Mucosa of descending colon (tissue), 3 donors: ENCODE results near the gene PKDCC. TPM values are rescaled to one million over a fixed set of nuclear protein-coding genes. Genes with fewer than 3 reads are reported as not detected.

Experiments used
- ATAC-seq: fragments of 200-7000 bp; cut with Tn5 transposase; one replicate; pipeline ENCODE4 v1.9.1; 2020; ENCODE audit warnings: mild to moderate bottlenecking, moderate library complexity
- DNase-seq, 3 donors: peaks; one replicate each; pipeline ENCODE4 v3.0.0-alpha.2; 2020
- H3K36me3 ChIP-seq: fragments of 200-600 bp; one replicate; pipeline ENCODE4 v1.8.0; 2021; ENCODE audit warnings: low read depth, mild to moderate bottlenecking
- H3K4me1 ChIP-seq: fragments of 200-600 bp; one replicate; pipeline ENCODE4 v1.8.0; 2021; ENCODE audit warnings: low read depth, mild to moderate bottlenecking
- H3K4me3 ChIP-seq: fragments of 200-600 bp; one replicate; pipeline ENCODE4 v1.8.0; 2021; ENCODE audit warnings: mild to moderate bottlenecking
- H3K9me3 ChIP-seq: fragments of 200-600 bp; one replicate; pipeline ENCODE4 v1.8.0; 2021; ENCODE audit warnings: mild to moderate bottlenecking
- CTCF ChIP-seq: fragments of 200-600 bp; IDR thresholded peaks from one replicate; pipeline ENCODE4 v1.8.0; 2022; ENCODE audit warnings: antibody characterized with exemption, mild to moderate bottlenecking
- intact Hi-C, 2 donors: fragments of 100-400 bp; cut with DNase I in 1 of 2; cut with micrococcal nuclease in 1 of 2; formaldehyde crosslinking; loops; one replicate each; pipeline versions ENCODE4 v1.11.0 to v1.11.1; 2022; cut with DNase I, micrococcal nuclease
- total RNA-seq, 3 donors: library from RNA; stranded (reverse); fragmentation: NEBNext Ultra II Directional in 2 of 3; extraction: Animal tissue kit (Norgen Biotek cat#: 25700) in 2 of 3; gene quantifications; one replicate each; pipeline versions ENCODE4 v1.2.1 to v1.2.4, GENCODE V29; 2021 to 2023
- donor health status: DM: no; HTN: no; CAD: no; lungs with moderate emphysema.
- donor health status: DM: no; HTN: no; CAD: no.
- donor health status: DM: no; HTN: yes; CAD: no.

The PKDCC gene
- total RNA-seq, 3 donors from 2014 or later: 79.3 to 88.8 (median 80.7) TPM

GRCh38 chr2:42012651-42013050 is 35.2 kb upstream of the PKDCC start:
- no peaks in the 10 kb centered on the region for H3K9me3 ChIP-seq
- no peak for DNase-seq
- no peak for ATAC-seq
- no peak for TF ChIP-seq CTCF
- no peaks in the 10 kb centered on the region for H3K36me3 ChIP-seq
- H3K4me3 ChIP-seq: no peak overlapping the region
- peaks cover 13% of the 10 kb centered on the region for H3K4me1 ChIP-seq
- intact Hi-C loops: no loop called here

DNA sequence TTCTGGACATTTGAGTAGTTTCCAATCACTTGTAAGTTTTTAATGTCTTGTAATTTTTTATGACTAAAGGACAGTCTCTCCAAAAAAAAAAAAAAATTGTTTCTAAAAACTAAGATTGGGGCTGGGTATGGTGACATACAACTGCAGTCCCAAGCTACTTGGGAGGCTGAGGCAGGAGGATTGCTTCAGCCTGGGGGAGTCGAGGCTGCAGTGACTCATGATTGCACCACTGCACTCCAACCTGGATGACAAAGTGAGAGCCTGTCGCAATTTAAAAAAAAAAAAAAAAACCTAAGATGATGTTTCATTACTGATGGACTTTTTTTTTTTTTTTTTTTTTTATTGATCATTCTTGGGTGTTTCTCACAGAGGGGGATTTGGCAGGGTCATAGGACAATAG is 34.4 kb upstream of the PKDCC start:
- TF ChIP-seq CTCF: no peak
- Histone ChIP-seq H3K36me3 (no peaks in the 10 kb centered on the region), H3K4me1 (peaks cover 11% of the 10 kb centered on the region), H3K4me3 (no peak overlapping the region), H3K9me3 (no peaks in the 10 kb centered on the region)
- ATAC-seq (no peak), DNase-seq (no peak)
- intact Hi-C loops: no loop called here

- Histone ChIP-seq H3K36me3 (no peaks in the 10 kb centered on the region), H3K4me3 (no peak overlapping the region), H3K4me1 (no peaks in the 10 kb centered on the region), H3K9me3 (no peaks in the 10 kb centered on the region)
- no peak for TF ChIP-seq CTCF
- intact Hi-C loops: no loop called here
- DNase-seq: no peak
- no peak for ATAC-seq
These were observed 26.4 kb upstream of the PKDCC start for GRCh38 chr2:42021464-42021863.

- DNase-seq (no peak), ATAC-seq (peak; percentile 48)
- H3K4me3 ChIP-seq: no peak overlapping the region
- no peaks in the 10 kb centered on the region for H3K9me3 ChIP-seq
- intact Hi-C loops: no loop called here
- H3K36me3 ChIP-seq: no peaks in the 10 kb centered on the region
- H3K4me1 ChIP-seq: no peaks in the 10 kb centered on the region
- TF ChIP-seq CTCF: no peak
These were observed 22.7 kb upstream of the PKDCC start for GRCh38 chr2:42025151-42025582.

- H3K36me3 ChIP-seq: no peaks in the 10 kb centered on the region
- no peaks in the 10 kb centered on the region for H3K4me1 ChIP-seq
- ATAC-seq (no peak), DNase-seq (no peak)
- intact Hi-C loops: no loop called here
- TF ChIP-seq CTCF: no peak
- H3K9me3 ChIP-seq: no peaks in the 10 kb centered on the region
- H3K4me3 ChIP-seq: no peak overlapping the region
These were observed 21.5 kb upstream of the PKDCC start for GRCh38 chr2:42026272-42026671.

- no peak for DNase-seq
These were observed 19.2 kb upstream of the PKDCC start for GRCh38 chr2:42028571-42029148.

More at GRCh38 chr2:42028571-42029148, 19.2 kb upstream of the PKDCC start:
- intact Hi-C loops: no loop called here
- Histone ChIP-seq H3K36me3 (no peaks in the 10 kb centered on the region), H3K4me1 (no peaks in the 10 kb centered on the region), H3K9me3 (no peaks in the 10 kb centered on the region), H3K4me3 (no peak overlapping the region)
- no peak for ATAC-seq
- TF ChIP-seq CTCF: no peak
